ENCODE data around the gene TMEM14A. TPM values are rescaled to one million over a fixed set of nuclear protein-coding genes. Genes with fewer than 3 reads are reported as not detected.

The TMEM14A gene
- polyA plus RNA-seq, 1 experiment: 55.6 TPM

- no peak overlapping the region for H3K4me3 ChIP-seq (ENCODE audit: low read depth, low read length)
- CTCF ChIA-PET: interaction anchor here (1.7 to 5.9 kb wide), 3 partner anchors 9 to 233 kb away, joined by 5 to 53 read pairs (median 10); no protein-coding TSS in a partner anchor
- POLR2A ChIA-PET: no interaction called here
Observed at GRCh38 chr6:52640916-52641315, 30.0 kb upstream of the TMEM14A start.

GRCh38 chr6:52641388-52641787, 29.5 kb upstream of the TMEM14A start:
- Histone ChIP-seq H3K27ac (ENCODE audit: low read depth, low read length) (no peak overlapping the region), H3K4me3 (ENCODE audit: low read depth, low read length) (no peak overlapping the region), H3K9me3 (ENCODE audit: control insufficient read depth, insufficient read depth, low read length) (no peaks in the 10 kb centered on the region), H3K27me3 (ENCODE audit: control insufficient read depth, insufficient read depth, low read length) (no peaks in the 10 kb centered on the region)
- TF ChIP-seq CTCF (IDR thresholded peaks at IDR 0.05; ENCODE audit: low read depth, low read length): no peak
- ChIA-PET POLR2A (no interaction called here), CTCF (interaction anchor here (1.7 to 5.9 kb wide), 3 partner anchors 8 to 234 kb away, joined by 5 to 53 read pairs (median 10); no protein-coding TSS in a partner anchor)
- no peak for DNase-seq (ENCODE audit: low read depth, low spot score)

More at GRCh38 chr6:52640916-52641315, 30.0 kb upstream of the TMEM14A start:
- no peak overlapping the region for H3K27ac ChIP-seq (ENCODE audit: low read depth, low read length)
- no peaks in the 10 kb centered on the region for H3K27me3 ChIP-seq (ENCODE audit: control insufficient read depth, insufficient read depth, low read length)
- H3K9me3 ChIP-seq (ENCODE audit: control insufficient read depth, insufficient read depth, low read length): no peaks in the 10 kb centered on the region
- DNase-seq (ENCODE audit: low read depth, low spot score): no peak
- no peak for TF ChIP-seq CTCF (IDR thresholded peaks at IDR 0.05; ENCODE audit: low read depth, low read length)

GRCh38 chr6:52641826-52642225, 29.1 kb upstream of the TMEM14A start:
- Histone ChIP-seq H3K9me3 (ENCODE audit: control insufficient read depth, insufficient read depth, low read length) (no peaks in the 10 kb centered on the region), H3K27me3 (ENCODE audit: control insufficient read depth, insufficient read depth, low read length) (no peaks in the 10 kb centered on the region), H3K4me3 (ENCODE audit: low read depth, low read length) (no peak overlapping the region), H3K27ac (ENCODE audit: low read depth, low read length) (no peak overlapping the region)
- DNase-seq (ENCODE audit: low read depth, low spot score): no peak
- POLR2A ChIA-PET: no interaction called here
- TF ChIP-seq CTCF (IDR thresholded peaks at IDR 0.05; ENCODE audit: low read depth, low read length): no peak
- CTCF ChIA-PET: interaction anchor here (1.0 to 5.9 kb wide), 4 partner anchors 8 to 234 kb away, joined by 3 to 53 read pairs (median 8); no protein-coding TSS in a partner anchor

- POLR2A ChIA-PET: no interaction called here
- Histone ChIP-seq H3K9me3 (ENCODE audit: control insufficient read depth, insufficient read depth, low read length) (no peaks in the 10 kb centered on the region), H3K27me3 (ENCODE audit: control insufficient read depth, insufficient read depth, low read length) (no peaks in the 10 kb centered on the region), H3K27ac (ENCODE audit: low read depth, low read length) (no peak overlapping the region), H3K4me3 (ENCODE audit: low read depth, low read length) (no peak overlapping the region)
- CTCF ChIA-PET: interaction anchor here (1.0 to 5.9 kb wide), 3 partner anchors 10 to 235 kb away, joined by 3 to 53 read pairs (median 10); no protein-coding TSS in a partner anchor
- no peak for TF ChIP-seq CTCF (IDR thresholded peaks at IDR 0.05; ENCODE audit: low read depth, low read length)
- DNase-seq (ENCODE audit: low read depth, low spot score): no peak
Observed at GRCh38 chr6:52642368-52642767, 28.5 kb upstream of the TMEM14A start.

GRCh38 chr6:52643158-52643557, 27.8 kb upstream of the TMEM14A start:
- no peak for DNase-seq (ENCODE audit: low read depth, low spot score)
- Histone ChIP-seq H3K27ac (ENCODE audit: low read depth, low read length) (no peak overlapping the region), H3K9me3 (ENCODE audit: control insufficient read depth, insufficient read depth, low read length) (no peaks in the 10 kb centered on the region), H3K27me3 (ENCODE audit: control insufficient read depth, insufficient read depth, low read length) (no peaks in the 10 kb centered on the region), H3K4me3 (ENCODE audit: low read depth, low read length) (no peak overlapping the region)
- no peak for TF ChIP-seq CTCF (IDR thresholded peaks at IDR 0.05; ENCODE audit: low read depth, low read length)
- POLR2A ChIA-PET: interaction anchor here (0.5 kb wide), 1 partner anchor 225 kb away, joined by 6 read pairs; no protein-coding TSS in a partner anchor
- CTCF ChIA-PET: interaction anchor here (5.9 kb wide), 1 partner anchor 9 kb away, joined by 53 read pairs; no protein-coding TSS in a partner anchor
